SKM-1 (cell line): Measurements from ENCODE around the gene GMDS.

ENCODE experiments used
- DNase-seq: peaks from one replicate; lab custom pipeline; 2025; ENCODE audit not compliant: unreplicated experiment; lab: John Stamatoyannopoulos, UW

The GMDS gene

GRCh38 chr6:1636971-1637871 lies 608.2 kb downstream of the GMDS start:
- no peak for DNase-seq

GRCh38 chr6:1636272-1636825 lies 609.1 kb downstream of the GMDS start:
- DNase-seq: no peak

GRCh38 chr6:1635305-1636010 lies 609.9 kb downstream of the GMDS start:
- no peak for DNase-seq

GRCh38 chr6:1634081-1634480 lies 611.3 kb downstream of the GMDS start:
- DNase-seq: no peak

- DNase-seq: no peak
Measured at GRCh38 chr6:1633366-1634021, 611.9 kb downstream of the GMDS start.

GRCh38 chr6:1631251-1631650 lies 614.2 kb downstream of the GMDS start:
- DNase-seq: no peak

- DNase-seq: no peak
Measured at GRCh38 chr6:1630771-1631217, 614.6 kb downstream of the GMDS start.

- no peak for DNase-seq
Measured at GRCh38 chr6:1630212-1630770, 615.1 kb downstream of the GMDS start.

- no peak for DNase-seq
Measured at GRCh38 chr6:1629316-1629715, 616.1 kb downstream of the GMDS start.

- DNase-seq: no peak
Measured at GRCh38 chr6:1627827-1628560, 617.4 kb downstream of the GMDS start.

- DNase-seq: no peak
Measured at GRCh38 chr6:1626481-1626880, 618.9 kb downstream of the GMDS start.

GRCh38 chr6:1625794-1626435 lies 619.5 kb downstream of the GMDS start:
- no peak for DNase-seq

- DNase-seq: no peak
Measured at GRCh38 chr6:1624851-1625781, 620.3 kb downstream of the GMDS start.

- no peak for DNase-seq
Measured at GRCh38 chr6:1624058-1624850, 621.2 kb downstream of the GMDS start.

GRCh38 chr6:1623769-1624057 lies 621.7 kb downstream of the GMDS start:
- DNase-seq: no peak

GRCh38 chr6:1622851-1623768 lies 622.3 kb downstream of the GMDS start:
- DNase-seq: no peak

GRCh38 chr6:1622220-1622850 lies 623.1 kb downstream of the GMDS start:
- DNase-seq: no peak
